ENCODE measurements around the gene TP53RK.

TP53RK gene

DNA sequence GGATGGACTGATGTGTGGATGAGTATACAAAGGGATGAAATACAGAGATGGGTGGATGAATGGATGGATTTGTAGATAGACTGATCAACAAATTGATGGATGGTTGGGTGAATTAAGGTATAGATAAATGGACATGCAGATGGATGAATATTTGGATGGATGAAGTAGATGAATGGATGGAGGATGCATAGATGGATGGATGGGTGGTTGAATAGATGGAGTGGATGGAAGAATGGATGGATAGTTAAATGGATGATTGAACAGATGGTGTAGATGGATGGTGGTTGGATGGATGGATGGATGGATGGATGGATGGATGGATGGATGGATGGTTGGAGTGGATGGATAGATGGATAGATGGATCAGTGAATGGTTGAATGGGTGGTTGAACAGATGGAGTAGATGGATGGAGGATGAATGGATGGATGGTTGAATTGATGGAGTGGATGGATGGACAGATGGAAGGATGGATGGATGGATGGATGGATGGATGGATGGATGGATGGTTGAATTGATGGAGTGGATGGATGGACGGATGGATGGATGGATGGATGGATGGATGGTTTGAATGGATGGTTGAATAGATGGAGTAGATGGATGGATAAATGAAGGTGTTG is 35.2 kb upstream of the TP53RK start:
- ATAC-seq: no peak
- TF ChIP-seq RARB (CRISPR knock-in tag; IDR thresholded peaks at IDR 0.05) (no peak), ZNF8 (CRISPR knock-in tag; IDR thresholded peaks at IDR 0.05) (no peak), ZFP3 (CRISPR knock-in tag; IDR thresholded peaks at IDR 0.05) (no peak), TCF4 (CRISPR knock-in tag; IDR thresholded peaks at IDR 0.05; ENCODE audit: borderline replicate concordance) (no peak), SNAI2 (CRISPR knock-in tag; IDR thresholded peaks at IDR 0.05) (no peak)

DNA sequence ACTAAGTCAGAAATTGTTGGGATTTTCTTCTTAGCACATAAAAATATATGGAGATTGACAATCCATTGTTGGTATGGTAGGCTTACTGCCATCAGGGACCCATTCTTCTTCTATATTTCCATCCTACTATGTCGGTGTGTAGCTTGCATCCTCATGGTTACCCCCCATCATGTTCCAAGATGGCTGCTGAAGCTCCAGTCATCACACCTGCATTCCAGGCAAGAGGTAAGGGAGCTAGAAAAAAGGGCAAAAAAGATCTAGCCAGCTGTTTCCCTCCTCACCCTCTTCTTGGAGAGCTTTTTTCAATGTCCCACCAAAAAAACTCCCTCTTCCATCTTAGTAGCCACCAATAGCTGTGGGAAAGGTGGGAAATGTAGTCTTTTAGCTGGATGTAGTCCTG is 33.8 kb upstream of the TP53RK start:
- TF ChIP-seq TOX (CRISPR knock-in tag; IDR thresholded peaks at IDR 0.05; ENCODE audit: borderline replicate concordance) (no peak), ZNF8 (CRISPR knock-in tag; IDR thresholded peaks at IDR 0.05) (no peak), RARB (CRISPR knock-in tag; IDR thresholded peaks at IDR 0.05) (no peak), ESRRG (CRISPR knock-in tag; IDR thresholded peaks at IDR 0.05) (no peak), ZFP30 (CRISPR knock-in tag; IDR thresholded peaks at IDR 0.05) (no peak)
- TF ChIP-seq, protein P1, sequence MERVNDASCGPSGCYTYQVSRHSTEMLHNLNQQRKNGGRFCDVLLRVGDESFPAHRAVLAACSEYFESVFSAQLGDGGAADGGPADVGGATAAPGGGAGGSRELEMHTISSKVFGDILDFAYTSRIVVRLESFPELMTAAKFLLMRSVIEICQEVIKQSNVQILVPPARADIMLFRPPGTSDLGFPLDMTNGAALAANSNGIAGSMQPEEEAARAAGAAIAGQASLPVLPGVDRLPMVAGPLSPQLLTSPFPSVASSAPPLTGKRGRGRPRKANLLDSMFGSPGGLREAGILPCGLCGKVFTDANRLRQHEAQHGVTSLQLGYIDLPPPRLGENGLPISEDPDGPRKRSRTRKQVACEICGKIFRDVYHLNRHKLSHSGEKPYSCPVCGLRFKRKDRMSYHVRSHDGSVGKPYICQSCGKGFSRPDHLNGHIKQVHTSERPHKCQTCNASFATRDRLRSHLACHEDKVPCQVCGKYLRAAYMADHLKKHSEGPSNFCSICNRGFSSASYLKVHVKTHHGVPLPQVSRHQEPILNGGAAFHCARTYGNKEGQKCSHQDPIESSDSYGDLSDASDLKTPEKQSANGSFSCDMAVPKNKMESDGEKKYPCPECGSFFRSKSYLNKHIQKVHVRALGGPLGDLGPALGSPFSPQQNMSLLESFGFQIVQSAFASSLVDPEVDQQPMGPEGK (CRISPR knock-in tag; IDR thresholded peaks at IDR 0.05; ENCODE audit: borderline replicate concordance): no peak
- no peak for ATAC-seq

DNA sequence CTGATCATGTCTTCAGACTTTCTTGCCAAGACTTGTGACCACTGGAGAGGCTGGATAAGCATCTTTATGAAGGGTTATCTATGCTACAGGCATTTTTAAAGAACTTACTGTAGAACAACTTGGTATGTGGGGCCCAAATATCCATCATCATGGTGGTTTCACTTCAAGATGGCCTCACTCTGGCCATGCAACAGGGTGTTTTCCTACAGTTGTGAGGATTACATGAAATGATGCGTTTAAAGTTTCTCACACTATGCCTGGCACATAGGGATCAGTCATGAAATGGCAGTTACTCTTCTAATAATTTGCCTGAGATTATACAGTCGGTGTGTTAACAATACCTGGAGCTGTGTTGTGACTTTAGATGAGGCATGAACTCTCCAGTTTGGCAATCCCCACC is 33.2 kb upstream of the TP53RK start:
- no peak for ATAC-seq
- TF ChIP-seq BACH2 (CRISPR knock-in tag; IDR thresholded peaks at IDR 0.05; ENCODE audit: borderline replicate concordance) (no peak), RARB (CRISPR knock-in tag; IDR thresholded peaks at IDR 0.05) (no peak), ISL1 (CRISPR knock-in tag; IDR thresholded peaks at IDR 0.05) (no peak)

DNA sequence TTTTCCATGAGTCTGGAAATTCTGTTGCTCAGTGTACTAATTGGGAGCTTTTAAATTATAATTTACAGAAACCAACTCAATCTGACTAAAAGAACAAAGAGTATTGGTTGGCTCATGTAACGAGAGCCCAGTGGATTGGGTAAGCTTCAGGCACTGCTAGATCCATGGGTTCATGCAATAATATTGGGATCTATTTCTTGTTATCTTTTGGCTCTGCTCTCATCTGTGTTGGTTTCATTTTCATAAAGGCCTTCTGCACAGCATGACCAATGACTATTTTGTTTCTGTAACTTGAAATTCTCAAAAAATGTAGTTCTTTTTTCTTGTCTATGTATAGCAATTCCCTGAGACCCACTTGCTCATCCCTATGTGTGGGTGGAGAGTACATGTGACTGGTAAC is 32.2 kb upstream of the TP53RK start:
- ATAC-seq: no peak
- TF ChIP-seq, protein P1 (CRISPR knock-in tag; IDR thresholded peaks at IDR 0.05; ENCODE audit: borderline replicate concordance): no peak
- TF ChIP-seq CSDC2 (CRISPR knock-in tag; IDR thresholded peaks at IDR 0.05) (no peak), GLIS3 (CRISPR knock-in tag; IDR thresholded peaks at IDR 0.05) (no peak), OSR1 (CRISPR knock-in tag; IDR thresholded peaks at IDR 0.05) (no peak), TCF4 (CRISPR knock-in tag; IDR thresholded peaks at IDR 0.05; ENCODE audit: borderline replicate concordance) (no peak), RARB (CRISPR knock-in tag; IDR thresholded peaks at IDR 0.05) (no peak), ZFP3 (CRISPR knock-in tag; IDR thresholded peaks at IDR 0.05) (no peak), ESRRG (CRISPR knock-in tag; IDR thresholded peaks at IDR 0.05) (no peak), ZC3H10 (CRISPR knock-in tag; IDR thresholded peaks at IDR 0.05) (no peak), ZNF70 (CRISPR knock-in tag; IDR thresholded peaks at IDR 0.05) (no peak), ZNF565 (CRISPR knock-in tag; conservative IDR thresholded peaks at IDR 0.05; ENCODE audit: low read depth) (no peak), ZFP30 (CRISPR knock-in tag; IDR thresholded peaks at IDR 0.05) (no peak)
- TF ChIP-seq, protein P2, sequence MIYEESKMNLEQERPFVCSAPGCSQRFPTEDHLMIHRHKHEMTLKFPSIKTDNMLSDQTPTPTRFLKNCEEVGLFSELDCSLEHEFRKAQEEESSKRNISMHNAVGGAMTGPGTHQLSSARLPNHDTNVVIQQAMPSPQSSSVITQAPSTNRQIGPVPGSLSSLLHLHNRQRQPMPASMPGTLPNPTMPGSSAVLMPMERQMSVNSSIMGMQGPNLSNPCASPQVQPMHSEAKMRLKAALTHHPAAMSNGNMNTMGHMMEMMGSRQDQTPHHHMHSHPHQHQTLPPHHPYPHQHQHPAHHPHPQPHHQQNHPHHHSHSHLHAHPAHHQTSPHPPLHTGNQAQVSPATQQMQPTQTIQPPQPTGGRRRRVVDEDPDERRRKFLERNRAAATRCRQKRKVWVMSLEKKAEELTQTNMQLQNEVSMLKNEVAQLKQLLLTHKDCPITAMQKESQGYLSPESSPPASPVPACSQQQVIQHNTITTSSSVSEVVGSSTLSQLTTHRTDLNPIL (CRISPR knock-in tag; IDR thresholded peaks at IDR 0.05; ENCODE audit: low read depth): no peak

DNA sequence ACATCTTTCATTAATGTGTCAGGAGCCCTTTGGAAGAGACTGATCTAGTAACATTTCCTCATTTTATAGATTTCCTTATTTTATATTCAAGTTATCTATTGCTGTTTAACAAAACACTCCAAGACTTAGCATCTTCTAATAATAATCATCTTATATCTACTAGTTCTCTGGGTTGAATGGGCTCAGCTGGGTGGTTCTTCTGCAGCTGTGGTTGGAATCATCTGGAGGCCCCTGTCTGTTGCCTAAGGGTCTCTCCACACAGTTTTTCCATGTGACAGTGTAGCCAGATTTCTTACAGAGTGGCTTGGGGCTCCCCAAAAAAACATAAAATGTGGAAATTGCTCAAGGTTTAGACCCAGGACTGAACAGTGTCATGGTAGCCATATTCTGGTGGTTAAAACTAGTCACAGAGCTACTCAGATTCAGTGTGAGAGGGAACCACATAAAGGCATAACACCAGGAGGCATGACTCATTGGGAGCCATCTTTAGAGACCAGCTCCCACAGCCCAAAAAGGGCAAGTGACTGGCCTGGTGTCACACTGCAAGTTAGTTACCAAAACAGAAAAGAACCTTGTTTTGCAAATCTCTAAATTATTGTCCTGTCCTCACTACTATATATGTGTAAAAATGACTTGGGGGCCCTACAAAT is 31.7 kb upstream of the TP53RK start:
- TF ChIP-seq OSR1 (CRISPR knock-in tag; IDR thresholded peaks at IDR 0.05): no peak
- TF ChIP-seq ZFP30 (CRISPR knock-in tag; IDR thresholded peaks at IDR 0.05): no peak
- TF ChIP-seq TCF4 (CRISPR knock-in tag; IDR thresholded peaks at IDR 0.05; ENCODE audit: borderline replicate concordance): no peak
- TF ChIP-seq ARNTL (CRISPR knock-in tag; IDR thresholded peaks at IDR 0.05; ENCODE audit: borderline replicate concordance, low read depth): no peak
- no peak for TF ChIP-seq GLIS3 (CRISPR knock-in tag; IDR thresholded peaks at IDR 0.05)
- TF ChIP-seq ZNF70 (CRISPR knock-in tag; IDR thresholded peaks at IDR 0.05): no peak
- TF ChIP-seq ZNF565 (CRISPR knock-in tag; conservative IDR thresholded peaks at IDR 0.05; ENCODE audit: low read depth): no peak
- no peak for TF ChIP-seq ZC3H10 (CRISPR knock-in tag; IDR thresholded peaks at IDR 0.05)
- no peak for TF ChIP-seq ISL1 (CRISPR knock-in tag; IDR thresholded peaks at IDR 0.05)
- TF ChIP-seq, protein P3, sequence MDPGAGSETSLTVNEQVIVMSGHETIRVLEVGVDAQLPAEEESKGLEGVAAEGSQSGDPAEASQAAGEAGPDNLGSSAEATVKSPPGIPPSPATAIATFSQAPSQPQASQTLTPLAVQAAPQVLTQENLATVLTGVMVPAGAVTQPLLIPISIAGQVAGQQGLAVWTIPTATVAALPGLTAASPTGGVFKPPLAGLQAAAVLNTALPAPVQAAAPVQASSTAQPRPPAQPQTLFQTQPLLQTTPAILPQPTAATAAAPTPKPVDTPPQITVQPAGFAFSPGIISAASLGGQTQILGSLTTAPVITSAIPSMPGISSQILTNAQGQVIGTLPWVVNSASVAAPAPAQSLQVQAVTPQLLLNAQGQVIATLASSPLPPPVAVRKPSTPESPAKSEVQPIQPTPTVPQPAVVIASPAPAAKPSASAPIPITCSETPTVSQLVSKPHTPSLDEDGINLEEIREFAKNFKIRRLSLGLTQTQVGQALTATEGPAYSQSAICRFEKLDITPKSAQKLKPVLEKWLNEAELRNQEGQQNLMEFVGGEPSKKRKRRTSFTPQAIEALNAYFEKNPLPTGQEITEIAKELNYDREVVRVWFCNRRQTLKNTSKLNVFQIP (CRISPR knock-in tag; IDR thresholded peaks at IDR 0.05; ENCODE audit: borderline replicate concordance, low read depth): no peak
- TF ChIP-seq RARB (CRISPR knock-in tag; IDR thresholded peaks at IDR 0.05): no peak
- TF ChIP-seq TOX (CRISPR knock-in tag; IDR thresholded peaks at IDR 0.05; ENCODE audit: borderline replicate concordance): no peak
- TF ChIP-seq, protein P4, sequence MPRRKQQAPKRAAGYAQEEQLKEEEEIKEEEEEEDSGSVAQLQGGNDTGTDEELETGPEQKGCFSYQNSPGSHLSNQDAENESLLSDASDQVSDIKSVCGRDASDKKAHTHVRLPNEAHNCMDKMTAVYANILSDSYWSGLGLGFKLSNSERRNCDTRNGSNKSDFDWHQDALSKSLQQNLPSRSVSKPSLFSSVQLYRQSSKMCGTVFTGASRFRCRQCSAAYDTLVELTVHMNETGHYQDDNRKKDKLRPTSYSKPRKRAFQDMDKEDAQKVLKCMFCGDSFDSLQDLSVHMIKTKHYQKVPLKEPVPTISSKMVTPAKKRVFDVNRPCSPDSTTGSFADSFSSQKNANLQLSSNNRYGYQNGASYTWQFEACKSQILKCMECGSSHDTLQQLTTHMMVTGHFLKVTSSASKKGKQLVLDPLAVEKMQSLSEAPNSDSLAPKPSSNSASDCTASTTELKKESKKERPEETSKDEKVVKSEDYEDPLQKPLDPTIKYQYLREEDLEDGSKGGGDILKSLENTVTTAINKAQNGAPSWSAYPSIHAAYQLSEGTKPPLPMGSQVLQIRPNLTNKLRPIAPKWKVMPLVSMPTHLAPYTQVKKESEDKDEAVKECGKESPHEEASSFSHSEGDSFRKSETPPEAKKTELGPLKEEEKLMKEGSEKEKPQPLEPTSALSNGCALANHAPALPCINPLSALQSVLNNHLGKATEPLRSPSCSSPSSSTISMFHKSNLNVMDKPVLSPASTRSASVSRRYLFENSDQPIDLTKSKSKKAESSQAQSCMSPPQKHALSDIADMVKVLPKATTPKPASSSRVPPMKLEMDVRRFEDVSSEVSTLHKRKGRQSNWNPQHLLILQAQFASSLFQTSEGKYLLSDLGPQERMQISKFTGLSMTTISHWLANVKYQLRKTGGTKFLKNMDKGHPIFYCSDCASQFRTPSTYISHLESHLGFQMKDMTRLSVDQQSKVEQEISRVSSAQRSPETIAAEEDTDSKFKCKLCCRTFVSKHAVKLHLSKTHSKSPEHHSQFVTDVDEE (CRISPR knock-in tag; IDR thresholded peaks at IDR 0.05): no peak
- no peak for ATAC-seq
